ENCODE measurements around the gene MGST2. TPM values are rescaled to one million over a fixed set of nuclear protein-coding genes. Genes with fewer than 3 reads are reported as not detected.
A peak's percentile ranks its signal among the peaks of the same experiment; 100 is the strongest.

MGST2 gene
- total RNA-seq, 1 donor from 2014 or later = 43.2 TPM

- Mint-ChIP-seq H3K36me3 (no peaks in the 10 kb centered on the region), H3K9me3 (no peaks in the 10 kb centered on the region), H3K27ac (peak overlapping the region; percentile 74), H3K27me3 (no peaks in the 10 kb centered on the region), H3K4me1 (ENCODE audit: unreplicated experiment) (peaks cover 7% of the 10 kb centered on the region), H3K4me3 (peak overlapping the region; percentile 38)
- TF ChIP-seq CTCF (conservative IDR thresholded peaks at IDR 0.05) = no peak
- no peak for DNase-seq (ENCODE audit: extremely low spot score, unreplicated experiment)
These were observed 18.4 kb upstream of the MGST2 start for GRCh38 chr4:139647184-139647583.

GRCh38 chr4:139647952-139648351 is 17.7 kb upstream of the MGST2 start:
- no peak overlapping the region for H3K27ac Mint-ChIP-seq
- no peaks in the 10 kb centered on the region for H3K36me3 Mint-ChIP-seq
- peaks cover 7% of the 10 kb centered on the region for H3K4me1 Mint-ChIP-seq (ENCODE audit: unreplicated experiment)
- no peak for TF ChIP-seq CTCF (conservative IDR thresholded peaks at IDR 0.05)
- H3K27me3 Mint-ChIP-seq = no peaks in the 10 kb centered on the region
- H3K9me3 Mint-ChIP-seq = no peaks in the 10 kb centered on the region
- DNase-seq (ENCODE audit: extremely low spot score, unreplicated experiment) = no peak
- H3K4me3 Mint-ChIP-seq = no peak overlapping the region

- TF ChIP-seq CTCF (conservative IDR thresholded peaks at IDR 0.05) = peak; percentile 97
- peak; percentile 79 for DNase-seq (ENCODE audit: extremely low spot score, unreplicated experiment)
- Mint-ChIP-seq H3K36me3 (no peaks in the 10 kb centered on the region), H3K27me3 (no peaks in the 10 kb centered on the region), H3K4me1 (ENCODE audit: unreplicated experiment) (peaks cover 21% of the 10 kb centered on the region), H3K9me3 (no peaks in the 10 kb centered on the region), H3K4me3 (peak overlapping the region; percentile 9), H3K27ac (no peak overlapping the region)
These were observed 14.1 kb upstream of the MGST2 start for GRCh38 chr4:139651282-139652194.

GRCh38 chr4:139654516-139654915 is 11.1 kb upstream of the MGST2 start:
- no peak for DNase-seq (ENCODE audit: extremely low spot score, unreplicated experiment)
- H3K4me1 Mint-ChIP-seq (ENCODE audit: unreplicated experiment) = peaks cover 40% of the 10 kb centered on the region
- H3K9me3 Mint-ChIP-seq = no peaks in the 10 kb centered on the region
- H3K4me3 Mint-ChIP-seq = no peak overlapping the region
- H3K27ac Mint-ChIP-seq = no peak overlapping the region
- no peaks in the 10 kb centered on the region for H3K27me3 Mint-ChIP-seq
- no peaks in the 10 kb centered on the region for H3K36me3 Mint-ChIP-seq
- TF ChIP-seq CTCF (conservative IDR thresholded peaks at IDR 0.05) = no peak

- no peak for DNase-seq (ENCODE audit: extremely low spot score, unreplicated experiment)
- Mint-ChIP-seq H3K9me3 (no peaks in the 10 kb centered on the region), H3K4me3 (no peak overlapping the region), H3K36me3 (no peaks in the 10 kb centered on the region), H3K27me3 (no peaks in the 10 kb centered on the region), H3K27ac (peak overlapping the region; percentile 40), H3K4me1 (ENCODE audit: unreplicated experiment) (peaks cover 42% of the 10 kb centered on the region)
- TF ChIP-seq CTCF (conservative IDR thresholded peaks at IDR 0.05) = peak; percentile 55
These were observed 10.5 kb upstream of the MGST2 start for GRCh38 chr4:139655116-139655515.

Data from type B pancreatic cell (in vitro differentiated cells).